NCI-H345 treated with DMSO at 0.1 percent for 48 hours (cell line): Measurements from ENCODE around the gene WDFY4.

Experiments
- DNase-seq: peaks from one replicate; lab custom pipeline; 2025; ENCODE audit not compliant: unreplicated experiment; lab: John Stamatoyannopoulos, UW

The WDFY4 gene

GRCh38 chr10:48897441-48897790, 212.7 kb downstream of the WDFY4 start:
- no peak for DNase-seq

GRCh38 chr10:48898426-48898825, 213.8 kb downstream of the WDFY4 start:
- no peak for DNase-seq

- DNase-seq = no peak
These were observed 215.1 kb downstream of the WDFY4 start for GRCh38 chr10:48899781-48900180.

- no peak for DNase-seq
These were observed 215.7 kb downstream of the WDFY4 start for GRCh38 chr10:48900371-48900801.

- DNase-seq = no peak
These were observed 216.6 kb downstream of the WDFY4 start for GRCh38 chr10:48901319-48901718.

GRCh38 chr10:48902096-48902495, 217.4 kb downstream of the WDFY4 start:
- no peak for DNase-seq

GRCh38 chr10:48903151-48903550, 218.5 kb downstream of the WDFY4 start:
- DNase-seq = no peak

GRCh38 chr10:48904861-48905260, 220.2 kb downstream of the WDFY4 start:
- no peak for DNase-seq

GRCh38 chr10:48905311-48905710, 220.6 kb downstream of the WDFY4 start:
- no peak for DNase-seq

- DNase-seq = no peak
These were observed 222.2 kb downstream of the WDFY4 start for GRCh38 chr10:48906841-48907240.

- no peak for DNase-seq
These were observed 223.1 kb downstream of the WDFY4 start for GRCh38 chr10:48907730-48908129.

- no peak for DNase-seq
These were observed 225.9 kb downstream of the WDFY4 start for GRCh38 chr10:48910548-48910947.

- no peak for DNase-seq
These were observed 229.0 kb downstream of the WDFY4 start for GRCh38 chr10:48913674-48914073.

GRCh38 chr10:48923748-48924147, 239.1 kb downstream of the WDFY4 start:
- no peak for DNase-seq

GRCh38 chr10:48924988-48925387, 240.3 kb downstream of the WDFY4 start:
- DNase-seq = no peak

GRCh38 chr10:48926255-48926654, 241.6 kb downstream of the WDFY4 start:
- no peak for DNase-seq

- DNase-seq = no peak
These were observed 242.3 kb downstream of the WDFY4 start for GRCh38 chr10:48926764-48927540.

- DNase-seq = no peak
These were observed 244.8 kb downstream of the WDFY4 start for GRCh38 chr10:48929413-48929990.

- no peak for DNase-seq
These were observed 246.5 kb downstream of the WDFY4 start for GRCh38 chr10:48931188-48931587.

- no peak for DNase-seq
These were observed 248.4 kb downstream of the WDFY4 start for GRCh38 chr10:48932831-48933664.

- DNase-seq = no peak
These were observed 250.2 kb downstream of the WDFY4 start for GRCh38 chr10:48934672-48935501.
